ENCODE measurements around the gene SND1.

- TF ChIP-seq CTCF (conservative IDR thresholded peaks at IDR 0.05; ENCODE audit: low read depth, low read length): no peak
- TF ChIP-seq EZH2 (IDR thresholded peaks at IDR 0.05; ENCODE audit: low read length, unreplicated experiment): no peak
These were observed 400.4 kb downstream of the SND1 start for GRCh38 chr7:128052404-128052803.

All from PC-3 (cell line).